SK-N-SH (cell line): ENCODE results near the gene DYNLT1. TPM values are rescaled to one million over a fixed set of nuclear protein-coding genes. Genes with fewer than 3 reads are reported as not detected.

Source experiments
- CTCF ChIA-PET: fragments of 300-600, 350-600 bp; formaldehyde crosslinking; extraction: SDS; loops from one replicate; lab custom pipeline; 2021; lab: Yijun Ruan, JAX
- POLR2A ChIA-PET: fragments of 350-600 bp; sonication (Branson Sonifier 250); formaldehyde crosslinking; extraction: SDS; loops from one replicate; lab custom pipeline; 2020; ENCODE audit warnings: antibody characterized with exemption, inconsistent platforms; lab: Yijun Ruan, JAX
- DNase-seq: peaks from one replicate; pipeline ENCODE4 v3.0.0; 2012
- H2AFZ ChIP-seq: fragments of 200-600 bp; sonication (generic); 2 replicates; pipeline ENCODE4 v1.8.1; 2016; ENCODE audit warnings: antibody characterized with exemption, mild to moderate bottlenecking, low read depth
- H3F3A ChIP-seq: fragments of 200-600 bp; sonication (generic); replicated peaks from 2 replicates; pipeline ENCODE3; 2016; ENCODE audit warnings: antibody characterized with exemption, mild to moderate bottlenecking; ENCODE audit not compliant: insufficient read depth
- H3K27ac ChIP-seq, 2 experiments: fragments of 200-500 bp in 1 of 2; fragments of 200-600 bp in 1 of 2; sonication (Bioruptor generic) in 1 of 2; sonication (generic), shearing (Covaris generic) in 1 of 2; 2 replicates each; pipeline versions ENCODE4 v1.5.1 to v1.6.1; 2014 to 2016; ENCODE audit warnings: low read depth in 2 of 2, inconsistent platforms in 1 of 2, low read length in 1 of 2, mild to moderate bottlenecking in 1 of 2, mixed read lengths in 1 of 2
- H3K27me3 ChIP-seq: fragments of 200-600 bp; sonication (generic), shearing (Covaris generic); 2 replicates; pipeline ENCODE4 v1.6.1; 2016; ENCODE audit warnings: mixed run types; ENCODE audit not compliant: insufficient read depth
- H3K36me3 ChIP-seq, 2 experiments: fragments of 200-500 bp in 1 of 2; fragments of 200-600 bp in 1 of 2; sonication (Bioruptor generic) in 1 of 2; sonication (generic) in 1 of 2; replicated peaks in 1 of 2; 2 replicates each; pipeline versions ENCODE3 to v1.5.1; 2014 to 2016; ENCODE audit warnings: low read length in 1 of 2, mild to moderate bottlenecking in 1 of 2; ENCODE audit not compliant: insufficient read depth in 2 of 2, control insufficient read depth in 1 of 2
- H3K4me1 ChIP-seq, 2 experiments: fragments of 200-500 bp in 1 of 2; fragments of 200-600 bp in 1 of 2; sonication (Bioruptor generic) in 1 of 2; sonication (generic), shearing (Covaris generic) in 1 of 2; 2 replicates each; pipeline versions ENCODE4 v1.5.1 to v1.6.1; 2014 to 2016; ENCODE audit warnings: low read depth in 1 of 2, low read length in 1 of 2, mixed run types in 1 of 2; ENCODE audit not compliant: insufficient read depth in 2 of 2, control insufficient read depth in 1 of 2
- H3K4me2 ChIP-seq: fragments of 200-600 bp; sonication (generic), shearing (Covaris generic); 2 replicates; pipeline ENCODE4 v1.6.1; 2017; ENCODE audit warnings: mixed run types
- H3K4me3 ChIP-seq, 2 experiments: fragments of 200-500 bp in 1 of 2; fragments of 200-600 bp in 1 of 2; sonication (Bioruptor generic) in 1 of 2; sonication (generic), shearing (Covaris generic) in 1 of 2; 2 replicates each; pipeline versions ENCODE4 v1.5.1 to v1.8.1; 2014 to 2016; ENCODE audit warnings: low read depth in 2 of 2, inconsistent platforms in 1 of 2, low read length in 1 of 2, mild to moderate bottlenecking in 1 of 2, mixed read lengths in 1 of 2, moderate library complexity in 1 of 2
- H3K79me2 ChIP-seq: fragments of 200-600 bp; sonication (generic); 2 replicates; pipeline ENCODE4 v1.8.1; 2017; ENCODE audit warnings: mild to moderate bottlenecking; ENCODE audit not compliant: insufficient read depth
- H3K9ac ChIP-seq: fragments of 200-600 bp; sonication (generic); 2 replicates; pipeline ENCODE4 v1.6.1; 2017; ENCODE audit warnings: mixed run types
- H3K9me2 ChIP-seq: fragments of 200-600 bp; sonication (generic); 2 replicates; pipeline ENCODE4 v1.6.1; 2017; ENCODE audit warnings: mixed run types
- H3K9me3 ChIP-seq: fragments of 200-600 bp; sonication (generic); 2 replicates; pipeline ENCODE4 v1.6.1; 2017; ENCODE audit warnings: mixed run types, mild to moderate bottlenecking, moderate library complexity
- H4K20me1 ChIP-seq: fragments of 200-600 bp; sonication (generic); 2 replicates; pipeline ENCODE4 v1.6.1; 2017; ENCODE audit warnings: mild to moderate bottlenecking, mixed run types; ENCODE audit not compliant: insufficient read depth
- EP300 ChIP-seq, 2 experiments: IDR thresholded peaks; 2 replicates each; pipeline versions ENCODE4 v1.4.0 to v1.6.1; 2012; ENCODE audit warnings: borderline replicate concordance in 1 of 2, low read depth in 1 of 2, low read length in 1 of 2
- EZH2phosphoT487 ChIP-seq: fragments of 200-600 bp; sonication (generic); IDR thresholded peaks from 2 replicates; pipeline ENCODE4 v1.6.1; 2017; ENCODE audit warnings: low read depth, mixed run types, mild to moderate bottlenecking, antibody characterized with exemption, moderate library complexity, borderline replicate concordance
- FOSL2 ChIP-seq: IDR thresholded peaks from 2 replicates; pipeline ENCODE4 v1.4.0; 2012; ENCODE audit warnings: low read depth, mild to moderate bottlenecking, moderate library complexity, borderline replicate concordance
- FOXM1 ChIP-seq: IDR thresholded peaks from 2 replicates; pipeline ENCODE4 v1.4.0; 2012; ENCODE audit warnings: low read depth, mild to moderate bottlenecking
- JUND ChIP-seq: IDR thresholded peaks from 2 replicates; pipeline ENCODE4 v1.4.0; 2012
- MEF2A ChIP-seq: IDR thresholded peaks from 2 replicates; pipeline ENCODE4 v1.4.0; 2012; ENCODE audit warnings: low read depth, borderline replicate concordance
- MXI1 ChIP-seq: IDR thresholded peaks from 2 replicates; pipeline ENCODE4 v1.6.1; 2012; ENCODE audit warnings: mild to moderate bottlenecking, low read depth, low read length, improper control_type of control experiment
- NFIC ChIP-seq: IDR thresholded peaks from 2 replicates; pipeline ENCODE4 v1.4.0; 2012; ENCODE audit warnings: borderline replicate concordance
- POLR2AphosphoS5 ChIP-seq: IDR thresholded peaks from 2 replicates; pipeline ENCODE4 v1.6.1; 2012; ENCODE audit warnings: low read depth, low read length
- RFX5 ChIP-seq: IDR thresholded peaks from 2 replicates; pipeline ENCODE4 v1.6.1; 2012; ENCODE audit warnings: mild to moderate bottlenecking, improper control_type of control experiment, low read length
- RXRA ChIP-seq: IDR thresholded peaks from 2 replicates; pipeline ENCODE4 v1.4.0; 2012; ENCODE audit warnings: low read depth, mild to moderate bottlenecking, borderline replicate concordance
- SMC3 ChIP-seq: IDR thresholded peaks from 2 replicates; pipeline ENCODE4 v1.6.1; 2012; ENCODE audit warnings: low read depth, low read length, improper control_type of control experiment
- TAF1 ChIP-seq: IDR thresholded peaks from 2 replicates; pipeline ENCODE4 v1.6.1; 2012; ENCODE audit warnings: low read depth, mild to moderate bottlenecking, low read length, moderate library complexity, borderline replicate concordance
- YY1 ChIP-seq: IDR thresholded peaks from 2 replicates; pipeline ENCODE4 v1.4.0; 2012; ENCODE audit warnings: low read depth, mild to moderate bottlenecking
- WGBS: methylation state at CpG from one replicate; pipeline ENCODE4 v1.1.6; 2017; ENCODE audit warnings: low lambda C conversion rate; 5-methylcytosine and 5-hydroxymethylcytosine counted together
- polyA plus RNA-seq, 3 experiments: library from polyadenylated mRNA; depleted of rRNA; stranded (reverse); fragments of >200 nt; gene quantifications; 2 replicates each; pipeline ENCODE4 v1.2.3, GENCODE V29; 2012
- TF ChIP-seq, protein P1 (sequence below): IDR thresholded peaks from 2 replicates; pipeline ENCODE4 v1.4.0; 2012; ENCODE audit warnings: low read depth
- TF ChIP-seq, protein P2 (sequence below): IDR thresholded peaks from 2 replicates; pipeline ENCODE4 v1.4.0; 2012; ENCODE audit warnings: low read depth, borderline replicate concordance

The DYNLT1 gene
- polyA plus RNA-seq, 1 of the 3 experiments (the other 2 are of a cell fraction): 306 TPM

DNA sequence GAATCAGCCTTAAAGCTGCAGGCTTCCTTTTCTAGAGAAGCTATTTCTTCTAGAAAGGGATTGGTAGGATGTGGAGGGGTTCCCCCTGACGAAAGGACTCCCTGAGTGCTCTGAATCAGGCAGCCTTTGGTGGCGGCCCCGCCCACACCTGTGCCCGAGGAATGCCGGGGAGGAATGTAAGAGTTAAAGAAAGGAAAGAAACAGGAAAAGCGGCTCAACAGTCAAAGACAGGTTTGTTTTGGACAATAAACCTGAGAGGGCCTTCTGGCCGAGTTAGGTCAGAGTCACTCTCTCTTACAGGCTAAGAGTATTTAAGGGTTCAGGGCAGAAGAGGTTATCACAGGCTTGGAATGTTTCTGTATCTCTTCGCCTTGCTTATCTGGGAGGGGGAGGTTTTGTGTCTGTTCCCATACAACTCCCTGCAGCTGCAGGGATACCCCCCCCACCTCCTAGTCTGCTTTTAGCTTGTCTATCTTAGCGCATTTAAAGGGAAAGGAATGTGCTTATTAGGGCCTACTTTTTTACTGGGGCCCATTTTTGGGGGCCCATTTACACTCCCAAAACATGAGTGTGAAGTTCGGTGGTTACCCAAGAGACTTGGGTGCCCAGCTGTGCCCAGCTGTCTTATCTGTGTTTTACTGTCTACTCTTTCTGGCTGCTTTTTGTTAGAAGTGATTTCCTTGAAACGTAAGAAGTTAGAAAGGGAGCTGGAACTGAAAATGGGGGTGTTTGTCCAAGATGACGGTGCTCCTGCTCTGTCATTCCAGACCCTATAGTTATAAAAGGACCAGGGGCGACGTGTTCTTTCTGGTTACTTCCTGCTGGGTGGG is 32.8 kb downstream of the DYNLT1 start:
- POLR2A ChIA-PET: interaction anchor here (2.0 kb wide), 1 partner anchor 9 kb away, joined by 8 read pairs; no protein-coding TSS in a partner anchor
- Histone ChIP-seq H3K9ac (no peak overlapping the region), H3K27ac (peak overlapping the region in 1 of 2 experiments; percentile 55; a peak in 1 of 4 replicates), H3K27me3 (no peaks in the 10 kb centered on the region), H3K4me1 (peaks cover 0 to 14% of the 10 kb centered on the region in 2 experiments; a peak in 2 of 4 replicates), H3K79me2 (no peaks in the 10 kb centered on the region; the same call in 1 of the 2 replicates), H4K20me1 (no peaks in the 10 kb centered on the region), H3K36me3 (peaks cover 51 to 54% of the 10 kb centered on the region in 2 experiments), H3K4me3 (no peak overlapping the region), H3K9me3 (peaks cover 4% of the 10 kb centered on the region; the same call in 1 of the 2 replicates), H3F3A (no peaks in the 10 kb centered on the region), H3K9me2 (no peaks in the 10 kb centered on the region), H2AFZ (no peak overlapping the region), H3K4me2 (no peak overlapping the region)
- CTCF ChIA-PET: interaction anchor here (1.4 to 1.7 kb wide), 3 partner anchors 92 to 398 kb away, joined by 4 to 6 read pairs (median 4); no protein-coding TSS in a partner anchor
- DNase-seq: no peak
- WGBS: 94% methylated on average over 14 of the region's 14 CpGs
- TF ChIP-seq FOSL2 (no peak), TAF1 (no peak), NFIC (no peak), RFX5 (no peak), MEF2A (no peak), YY1 (no peak), POLR2AphosphoS5 (no peak), FOXM1 (no peak), EP300 (IDR thresholded peaks at IDR 0.05; ENCODE audit: borderline replicate concordance in 1 of 2, low read depth in 1 of 2, low read length in 1 of 2) (no peak), SMC3 (no peak), JUND (no peak), RXRA (no peak), EZH2phosphoT487 (no peak), MXI1 (no peak)
- TF ChIP-seq, protein P1, sequence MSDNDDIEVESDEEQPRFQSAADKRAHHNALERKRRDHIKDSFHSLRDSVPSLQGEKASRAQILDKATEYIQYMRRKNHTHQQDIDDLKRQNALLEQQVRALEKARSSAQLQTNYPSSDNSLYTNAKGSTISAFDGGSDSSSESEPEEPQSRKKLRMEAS: no peak
- TF ChIP-seq, protein P2, sequence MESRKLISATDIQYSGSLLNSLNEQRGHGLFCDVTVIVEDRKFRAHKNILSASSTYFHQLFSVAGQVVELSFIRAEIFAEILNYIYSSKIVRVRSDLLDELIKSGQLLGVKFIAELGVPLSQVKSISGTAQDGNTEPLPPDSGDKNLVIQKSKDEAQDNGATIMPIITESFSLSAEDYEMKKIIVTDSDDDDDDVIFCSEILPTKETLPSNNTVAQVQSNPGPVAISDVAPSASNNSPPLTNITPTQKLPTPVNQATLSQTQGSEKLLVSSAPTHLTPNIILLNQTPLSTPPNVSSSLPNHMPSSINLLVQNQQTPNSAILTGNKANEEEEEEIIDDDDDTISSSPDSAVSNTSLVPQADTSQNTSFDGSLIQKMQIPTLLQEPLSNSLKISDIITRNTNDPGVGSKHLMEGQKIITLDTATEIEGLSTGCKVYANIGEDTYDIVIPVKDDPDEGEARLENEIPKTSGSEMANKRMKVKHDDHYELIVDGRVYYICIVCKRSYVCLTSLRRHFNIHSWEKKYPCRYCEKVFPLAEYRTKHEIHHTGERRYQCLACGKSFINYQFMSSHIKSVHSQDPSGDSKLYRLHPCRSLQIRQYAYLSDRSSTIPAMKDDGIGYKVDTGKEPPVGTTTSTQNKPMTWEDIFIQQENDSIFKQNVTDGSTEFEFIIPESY: no peak
- TF ChIP-seq, all 33 proteins: peak for 0
